ENCODE results near the gene TIMP1.

TIMP1 gene

GRCh38 chrX:47581731-47582647 lies at the start of gene TIMP1:
TIMP1 (plus strand) TSS chrX:47582436; CDS start chrX:47583416, 980 bp downstream.
- peak; percentile 86 for DNase-seq

- DNase-seq: no peak
Measured at GRCh38 chrX:47539860-47540259, 42.4 kb upstream of the TIMP1 start.

GRCh38 chrX:47540754-47541538 lies 41.3 kb upstream of the TIMP1 start:
- DNase-seq: no peak

DNA sequence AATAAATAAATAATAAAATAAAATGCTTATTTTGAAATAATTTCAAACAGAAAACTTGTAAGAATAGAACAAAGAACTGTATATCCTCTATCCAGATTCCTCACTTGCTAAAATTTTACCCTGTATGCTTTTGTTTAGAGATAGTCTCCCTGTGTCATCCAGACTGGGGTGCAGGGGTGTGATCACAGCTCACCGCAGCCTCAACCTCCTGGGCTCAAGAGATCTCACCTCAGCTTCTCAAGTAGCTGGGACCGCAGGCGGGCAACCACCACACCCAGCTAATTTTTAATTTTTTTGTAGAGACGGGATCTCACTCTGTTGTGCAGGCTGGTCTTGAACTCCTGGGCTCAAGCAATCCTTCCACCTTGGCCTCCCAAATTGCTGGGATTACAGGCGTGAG lies 38.7 kb upstream of the TIMP1 start:
- no peak for DNase-seq

DNA sequence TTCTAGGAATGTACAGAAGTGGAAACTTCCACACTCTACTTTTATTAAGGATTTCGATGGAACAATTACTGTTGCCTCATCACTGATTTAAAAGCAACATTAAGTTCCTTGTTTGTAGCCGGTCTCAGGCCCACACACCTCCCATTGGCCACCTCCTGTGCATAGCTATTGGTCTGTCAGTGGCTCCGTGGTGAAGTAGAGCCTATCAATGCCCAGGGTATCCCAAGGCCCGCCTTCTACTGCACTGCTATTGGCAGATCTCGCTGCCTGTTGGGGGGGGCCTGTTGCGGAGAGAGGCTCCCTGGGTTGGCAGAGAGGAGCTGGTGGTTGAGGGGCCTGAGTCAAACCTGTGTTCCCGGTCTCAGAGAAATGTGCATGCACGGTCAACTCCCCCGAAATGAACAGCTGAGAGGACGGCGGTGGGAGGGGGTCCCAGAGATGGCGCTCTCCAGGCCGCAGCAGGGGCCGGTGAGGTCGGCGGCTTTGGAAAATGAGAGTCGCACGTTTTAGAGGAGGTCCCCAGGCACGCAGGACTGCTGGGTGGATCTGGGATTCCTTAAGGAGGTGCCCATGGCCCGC lies 26.1 kb upstream of the TIMP1 start:
- DNase-seq: peak; percentile 78

DNA sequence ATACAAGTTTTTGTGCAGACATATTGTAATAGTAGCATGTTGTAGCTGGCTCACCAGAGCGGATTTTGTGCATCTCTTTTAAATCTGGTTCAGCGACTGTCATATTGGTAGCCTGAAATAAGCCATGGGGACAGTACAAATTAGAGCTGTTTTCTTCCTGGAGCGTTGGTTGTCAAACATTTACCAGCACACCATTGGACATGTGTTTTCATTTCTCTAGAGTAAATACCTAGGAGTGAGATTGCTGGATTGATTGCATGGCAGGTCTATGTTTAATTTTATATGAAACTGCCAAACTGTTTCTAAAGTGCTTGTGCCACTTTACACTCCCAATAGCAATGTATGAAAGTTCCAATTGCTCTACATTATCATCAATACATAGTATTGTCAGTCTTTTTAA lies 23.8 kb upstream of the TIMP1 start:
- DNase-seq: no peak

GRCh38 chrX:47560179-47560933 lies 21.9 kb upstream of the TIMP1 start:
- DNase-seq: no peak

GRCh38 chrX:47560934-47561658 lies 21.1 kb upstream of the TIMP1 start, which contains the start of gene ARAF:
ARAF (plus strand) TSS chrX:47561205; CDS start chrX:47562968, 1,763 bp downstream.
- peak; percentile 89 for DNase-seq

GRCh38 chrX:47561659-47562151 lies 20.5 kb upstream of the TIMP1 start:
- DNase-seq: no peak

- DNase-seq: no peak
Measured at GRCh38 chrX:47562615-47563243, 19.5 kb upstream of the TIMP1 start.

DNA sequence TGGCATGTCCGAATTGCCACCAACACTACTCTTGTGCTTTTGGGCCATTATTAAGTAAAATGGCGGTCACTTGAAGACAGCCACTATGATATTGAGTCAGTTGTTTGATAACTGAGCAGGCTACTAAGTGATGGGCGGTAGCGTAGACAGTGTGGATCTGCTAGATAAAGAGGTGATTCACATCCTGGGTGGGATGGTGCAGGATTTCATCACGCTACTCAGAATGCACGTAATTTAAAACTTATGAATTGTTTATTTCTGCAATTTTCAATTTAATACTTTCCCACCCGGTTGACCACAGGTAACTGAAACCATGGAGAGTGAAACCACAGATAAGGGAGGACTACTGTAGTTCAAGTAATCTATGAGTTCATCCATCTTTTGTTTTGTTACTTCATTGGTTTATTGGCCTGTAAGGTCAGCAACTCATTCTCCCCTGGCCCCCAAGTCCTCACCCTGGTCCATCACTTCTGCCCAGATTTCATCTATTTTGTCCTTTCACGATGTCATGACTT lies 18.4 kb upstream of the TIMP1 start:
- DNase-seq: no peak

GRCh38 chrX:47564438-47565085 lies 17.7 kb upstream of the TIMP1 start:
- DNase-seq: no peak

- DNase-seq: no peak
Measured at GRCh38 chrX:47566841-47567240, 15.4 kb upstream of the TIMP1 start.

DNA sequence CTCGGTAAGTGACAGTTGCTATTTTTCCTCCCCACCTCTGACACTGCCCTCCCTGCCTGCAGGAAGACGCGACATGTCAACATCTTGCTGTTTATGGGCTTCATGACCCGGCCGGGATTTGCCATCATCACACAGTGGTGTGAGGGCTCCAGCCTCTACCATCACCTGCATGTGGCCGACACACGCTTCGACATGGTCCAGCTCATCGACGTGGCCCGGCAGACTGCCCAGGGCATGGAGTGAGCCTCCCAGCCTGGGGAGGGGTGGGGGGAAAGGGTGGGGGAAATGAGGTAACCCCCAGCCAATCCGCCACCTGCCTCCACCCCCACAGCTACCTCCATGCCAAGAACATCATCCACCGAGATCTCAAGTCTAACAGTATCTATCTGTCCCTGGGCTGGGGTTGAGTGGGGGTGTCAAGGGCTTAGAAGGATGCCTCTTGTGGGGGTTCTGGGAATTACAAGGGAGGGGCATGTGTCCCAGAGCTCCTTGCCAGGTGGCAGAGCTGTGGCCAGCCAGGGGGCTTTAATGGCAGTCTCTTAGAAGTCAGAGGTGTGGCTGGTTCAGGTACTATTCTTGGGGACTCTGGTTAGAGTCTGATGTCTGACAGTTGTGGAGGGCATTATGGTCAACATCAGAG lies 13.5 kb upstream of the TIMP1 start:
- DNase-seq: no peak

DNA sequence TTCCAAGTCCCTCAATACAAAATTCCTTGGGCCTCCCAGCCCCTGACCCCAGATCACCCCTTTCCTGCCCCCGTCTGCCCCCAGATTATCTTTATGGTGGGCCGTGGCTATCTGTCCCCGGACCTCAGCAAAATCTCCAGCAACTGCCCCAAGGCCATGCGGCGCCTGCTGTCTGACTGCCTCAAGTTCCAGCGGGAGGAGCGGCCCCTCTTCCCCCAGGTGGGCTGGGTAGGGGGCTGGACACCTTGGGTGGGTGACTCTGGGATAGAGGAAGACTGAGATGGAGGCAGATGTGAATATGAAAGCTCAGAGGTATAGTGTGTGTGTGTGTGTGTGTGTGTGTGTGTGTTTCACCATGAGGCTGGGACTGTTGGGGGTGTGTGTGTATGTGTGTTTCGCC lies 11.4 kb upstream of the TIMP1 start:
- DNase-seq: no peak

- DNase-seq: no peak
Measured at GRCh38 chrX:47571215-47571614, 11.0 kb upstream of the TIMP1 start.

- DNase-seq: no peak
Measured at GRCh38 chrX:47571896-47572295, 10.3 kb upstream of the TIMP1 start.

DNA sequence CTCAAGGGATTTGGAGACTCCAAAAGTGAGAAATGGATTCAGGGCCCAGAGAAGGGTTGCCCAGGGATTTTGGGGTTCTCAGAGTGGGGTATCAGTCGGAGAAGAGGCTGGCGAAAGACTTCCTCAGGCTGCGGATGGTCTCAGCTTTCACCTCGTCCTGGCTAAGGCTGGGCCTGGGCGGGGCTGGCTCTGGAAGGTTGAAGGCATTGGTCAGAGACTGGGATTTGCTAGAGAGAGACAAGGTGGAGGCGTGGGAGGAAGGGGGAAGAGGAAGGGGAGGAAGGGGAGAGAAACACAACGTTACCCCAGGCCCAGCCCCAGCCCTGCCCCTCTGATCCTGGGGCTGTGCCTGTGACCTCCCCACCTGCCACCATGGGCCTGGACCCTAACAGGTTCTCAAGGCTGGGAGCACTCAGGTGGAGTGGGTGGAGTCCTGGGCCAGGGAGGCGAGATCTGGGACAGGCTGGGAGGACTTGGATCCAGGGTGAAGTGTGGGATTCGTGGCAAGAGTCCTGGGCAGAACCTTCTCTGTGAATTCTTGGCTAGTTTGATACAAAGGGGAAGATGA lies 9.4 kb upstream of the TIMP1 start:
- no peak for DNase-seq

DNA sequence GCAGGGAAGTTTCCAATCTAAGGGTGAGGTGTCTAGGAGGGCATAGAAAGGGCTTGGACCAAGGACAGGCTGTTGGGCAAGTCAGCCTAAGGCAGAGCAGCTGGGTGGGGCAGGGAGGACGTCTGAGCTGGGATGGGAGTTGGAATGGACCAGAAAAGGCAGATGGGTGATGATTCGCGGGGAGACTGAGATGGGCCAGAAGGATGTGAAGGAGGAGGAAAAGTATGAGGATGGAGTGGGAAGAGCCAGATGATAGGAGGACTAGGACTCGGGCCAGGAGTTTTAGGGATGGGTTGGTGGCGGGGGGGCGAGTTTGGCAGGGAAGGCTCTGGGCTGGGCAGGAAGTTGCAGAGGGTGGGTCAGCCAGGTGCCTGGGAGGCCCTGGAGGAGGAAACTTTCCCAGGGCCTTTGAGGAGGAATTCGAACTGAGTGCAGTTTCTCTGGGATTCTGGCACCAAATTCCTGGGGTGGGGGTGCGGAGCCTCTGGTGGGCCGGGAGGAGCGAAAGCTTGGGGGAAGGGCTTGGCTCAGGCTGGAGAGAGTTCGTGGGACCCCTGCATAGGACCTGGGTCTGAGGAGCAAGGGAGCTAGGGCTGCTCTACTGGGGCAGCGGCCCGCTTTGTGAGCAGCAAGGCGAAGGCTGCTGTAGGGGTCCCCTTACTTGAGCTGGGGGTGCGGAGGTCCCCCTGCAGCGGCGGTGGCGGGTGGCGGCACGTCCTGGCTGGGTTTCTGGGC lies 8.7 kb upstream of the TIMP1 start:
- no peak for DNase-seq
